ENCODE measurements around the gene PCNX1.

PCNX1 gene

DNA sequence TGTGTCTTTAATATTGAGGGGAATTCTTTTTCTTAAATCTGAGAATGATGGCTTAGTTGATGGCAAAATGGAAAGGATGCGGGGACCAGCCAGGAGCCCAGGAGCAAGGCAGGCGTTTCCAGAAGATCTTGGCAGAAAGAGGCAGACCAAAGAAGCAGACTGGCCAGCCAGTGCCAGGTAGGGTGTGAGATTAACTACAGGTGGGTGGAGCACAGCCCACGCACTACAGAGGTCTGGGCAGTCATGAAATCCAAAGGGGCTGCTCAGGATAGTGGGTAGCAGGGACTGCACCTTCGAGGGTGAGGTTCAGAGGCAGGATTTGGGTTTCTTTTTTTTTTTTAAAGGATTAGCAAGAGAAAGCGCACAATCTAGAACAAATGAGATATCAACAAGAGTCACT lies 17.7 kb upstream of the PCNX1 start:
- no peak for DNase-seq

DNA sequence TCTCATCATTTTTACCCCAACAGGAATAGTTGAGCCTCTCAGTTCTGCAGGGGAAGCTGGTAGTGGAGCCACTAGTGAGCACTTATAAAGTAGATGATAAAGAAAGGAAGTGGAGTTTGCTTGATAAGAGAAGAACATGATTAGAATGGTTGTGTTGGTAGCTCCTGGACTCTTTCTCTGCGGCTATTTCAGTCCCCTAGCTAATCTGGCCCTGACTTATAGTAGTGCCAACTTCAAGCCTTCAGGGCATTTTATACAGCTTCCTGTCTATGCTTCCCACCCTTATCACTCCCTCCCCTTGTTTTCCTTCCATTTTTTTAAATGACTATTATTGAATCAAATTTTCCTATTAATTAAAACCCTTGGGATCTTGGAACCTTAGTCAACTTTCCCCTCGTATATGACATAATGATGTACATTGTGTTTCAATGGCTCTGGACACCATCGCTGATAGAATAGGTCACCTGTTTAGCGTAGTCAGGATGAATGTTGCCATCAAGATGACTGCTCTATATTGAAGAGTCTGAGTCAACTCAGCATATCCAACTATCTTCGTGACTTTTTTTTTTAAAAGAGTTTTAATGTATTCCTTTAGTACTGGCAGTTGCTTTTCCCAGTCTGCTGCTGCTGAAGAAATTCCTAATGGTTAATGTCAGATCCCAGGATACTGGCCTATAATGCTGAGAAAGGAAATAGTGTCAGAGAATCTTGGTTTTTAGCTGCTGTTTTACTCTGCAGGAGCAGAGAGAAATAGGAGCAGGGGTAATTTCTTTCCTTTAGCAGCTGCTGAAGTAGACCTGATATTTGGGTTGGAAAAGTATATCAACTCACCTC lies 16.2 kb upstream of the PCNX1 start:
- no peak for DNase-seq

DNA sequence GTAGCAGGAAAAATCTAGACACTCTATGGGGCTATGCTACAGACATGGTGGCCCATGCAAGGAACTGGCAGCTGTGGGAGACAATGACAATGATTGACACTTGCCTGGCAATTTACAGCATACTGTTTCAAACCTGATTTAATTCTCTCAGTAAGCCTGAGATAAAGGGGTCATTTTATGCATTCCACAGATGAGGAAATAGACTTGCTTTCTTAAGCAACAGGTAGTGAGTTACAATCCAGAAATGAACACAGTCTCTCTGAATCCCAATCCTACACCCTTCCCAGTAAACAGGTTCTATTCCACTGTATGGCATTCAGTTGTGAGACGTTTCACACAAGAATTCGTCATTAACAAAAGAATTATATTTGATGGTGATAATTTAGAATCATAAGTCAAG lies 15.5 kb upstream of the PCNX1 start:
- no peak for DNase-seq

DNA sequence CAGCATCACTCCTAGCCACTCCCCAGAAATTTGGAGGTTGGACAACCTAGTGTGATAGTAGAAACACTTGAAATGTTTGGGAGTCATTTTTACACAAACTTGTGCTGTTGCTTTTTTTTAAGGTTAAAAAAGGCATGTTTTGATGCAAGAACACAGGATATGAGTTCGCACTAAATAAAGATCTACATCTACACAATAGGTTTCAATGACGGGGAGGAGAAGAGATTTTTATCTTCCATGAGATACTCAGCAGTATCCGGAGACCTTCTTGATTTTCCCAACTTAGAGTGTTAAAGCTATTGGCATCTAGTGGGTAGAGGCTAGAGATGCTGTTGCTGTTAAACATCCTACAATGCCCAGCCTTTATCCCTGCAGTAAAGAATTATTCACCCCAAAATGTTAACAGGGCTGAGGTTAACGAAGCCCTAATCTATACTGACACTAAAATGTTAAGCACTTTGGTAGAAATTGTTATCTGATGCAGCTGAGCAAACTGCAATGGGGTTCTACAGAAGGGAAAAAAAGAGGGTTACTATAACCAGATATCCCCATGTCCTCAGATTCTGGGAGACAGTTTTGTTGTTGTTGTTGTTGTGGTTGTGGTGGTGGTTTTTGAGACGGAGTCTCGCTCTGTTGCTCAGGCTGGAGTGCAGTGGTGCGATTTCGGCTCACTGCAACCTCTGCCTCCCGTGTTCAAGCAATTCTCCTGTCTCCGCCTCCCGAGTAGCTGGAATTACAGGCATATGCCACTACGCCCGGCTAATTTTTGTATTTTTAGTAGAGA lies 14.0 kb upstream of the PCNX1 start:
- no peak for DNase-seq

DNA sequence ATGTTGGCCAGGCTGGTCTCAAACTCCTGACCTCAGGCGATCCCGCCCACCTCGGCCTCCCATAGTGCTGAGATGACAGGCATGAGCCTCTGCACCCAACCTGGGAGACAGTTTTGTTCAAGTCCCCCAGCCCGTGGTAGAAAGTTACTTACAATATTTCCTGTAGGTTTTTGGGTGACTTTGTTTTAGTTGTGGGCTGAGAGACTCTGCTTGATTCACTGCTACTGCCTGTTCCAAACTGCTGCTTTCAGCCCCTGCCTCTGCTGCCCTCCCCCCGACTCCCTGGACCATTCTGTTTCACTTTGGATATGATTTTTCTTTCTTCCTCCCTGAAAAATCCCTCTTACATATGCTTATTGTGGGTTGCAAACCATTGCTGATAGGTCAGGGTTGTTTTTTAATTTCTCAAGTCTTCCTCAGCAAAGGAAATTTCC lies 13.4 kb upstream of the PCNX1 start:
- no peak for DNase-seq

DNA sequence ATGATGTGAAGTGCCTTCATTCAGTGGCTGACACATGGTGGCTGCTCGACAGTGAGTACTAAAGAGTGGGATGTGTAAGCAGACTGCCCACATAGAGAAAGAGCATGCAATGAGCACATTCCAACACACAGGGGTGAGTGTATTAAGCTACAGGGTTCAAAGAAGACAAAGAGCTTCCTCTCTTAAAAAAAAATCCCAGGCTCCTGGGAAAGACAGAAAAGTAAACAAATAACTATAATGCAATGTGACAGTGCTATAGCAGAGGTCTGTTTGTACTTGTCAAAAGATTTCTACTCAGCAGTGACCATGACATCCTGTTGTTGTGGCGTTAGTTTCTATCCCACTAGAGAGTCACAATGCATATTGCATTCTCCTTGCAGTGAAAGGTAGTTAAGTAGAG lies 12.4 kb upstream of the PCNX1 start:
- DNase-seq: no peak

DNA sequence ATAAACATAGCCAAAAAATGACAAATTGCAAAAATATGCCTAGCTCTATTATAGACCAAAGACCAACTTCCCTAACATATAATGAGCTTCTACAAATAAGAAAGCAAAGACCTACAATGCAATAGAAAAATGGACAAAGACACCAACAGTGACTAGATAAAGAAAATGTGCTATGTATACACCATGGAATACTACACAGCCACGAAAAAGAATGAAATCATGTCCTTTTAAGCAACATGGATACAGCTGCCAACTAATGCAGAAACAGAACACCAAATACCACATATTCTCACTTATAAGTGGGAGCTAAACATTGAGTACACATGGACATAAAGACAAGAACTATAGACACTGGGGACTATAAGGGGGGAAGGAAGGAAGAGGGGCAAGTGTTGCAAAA lies 10.9 kb upstream of the PCNX1 start:
- DNase-seq: no peak

DNA sequence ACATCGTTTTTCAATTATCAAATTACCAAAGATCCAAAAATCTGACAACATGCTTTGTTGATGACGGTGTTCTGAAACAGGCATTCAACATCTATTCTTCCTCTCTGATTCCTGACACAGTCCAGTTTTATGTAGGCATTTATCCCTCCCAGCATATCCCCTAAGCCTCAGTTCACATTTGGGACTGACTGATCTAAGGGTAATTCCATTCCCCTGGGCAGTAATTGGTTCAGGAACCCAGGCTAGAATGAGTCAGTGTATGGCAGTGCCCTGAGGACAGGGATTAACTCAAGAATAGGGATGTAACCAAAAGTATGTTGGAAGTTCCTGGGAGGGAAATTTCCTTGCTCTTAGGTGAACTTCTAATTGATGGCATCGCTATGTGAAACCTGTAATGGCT lies 10.3 kb upstream of the PCNX1 start:
- DNase-seq: no peak

DNA sequence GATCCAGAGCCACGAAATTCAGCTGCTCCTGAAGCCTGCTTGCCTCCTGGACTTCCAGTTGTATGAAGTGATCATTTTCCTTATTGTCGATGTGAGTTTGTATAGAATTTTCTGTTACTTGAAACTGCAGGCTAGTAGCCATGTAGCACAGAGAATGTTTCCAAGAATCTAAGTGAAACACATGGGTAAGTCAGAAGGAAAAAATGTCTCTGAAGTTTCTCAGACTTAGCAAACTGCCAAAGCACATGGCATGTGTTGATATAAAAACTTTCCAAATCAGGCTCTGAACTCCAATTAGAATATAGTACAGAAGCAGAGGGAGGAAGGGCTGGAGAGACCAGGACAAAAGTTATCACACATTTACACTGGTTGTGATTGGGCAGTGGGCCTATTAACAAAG lies 9.8 kb upstream of the PCNX1 start:
- no peak for DNase-seq

- DNase-seq: no peak
Measured at GRCh38 chr14:70898111-70898745, 9.0 kb upstream of the PCNX1 start.

GRCh38 chr14:70901269-70901668 lies 6.0 kb upstream of the PCNX1 start:
- no peak for DNase-seq

DNA sequence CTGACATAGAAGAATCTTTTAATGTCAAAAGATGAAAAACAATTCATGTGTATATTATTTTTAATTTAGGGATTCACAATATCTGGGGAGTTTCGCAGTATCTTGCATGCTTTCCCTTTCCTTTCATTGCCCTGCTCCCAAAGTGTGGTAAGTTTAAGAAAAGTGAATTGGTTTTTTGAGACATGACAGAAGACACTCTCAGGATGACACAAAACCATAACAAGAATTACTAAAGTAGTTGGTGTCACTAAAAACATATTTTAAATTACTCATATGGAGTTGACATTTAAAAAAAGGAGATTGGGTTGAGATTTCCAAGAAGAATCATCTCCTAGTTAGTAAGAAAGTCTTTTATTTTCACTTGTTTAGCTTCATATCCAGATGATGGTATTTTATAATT lies 5.1 kb upstream of the PCNX1 start:
- DNase-seq: no peak

DNA sequence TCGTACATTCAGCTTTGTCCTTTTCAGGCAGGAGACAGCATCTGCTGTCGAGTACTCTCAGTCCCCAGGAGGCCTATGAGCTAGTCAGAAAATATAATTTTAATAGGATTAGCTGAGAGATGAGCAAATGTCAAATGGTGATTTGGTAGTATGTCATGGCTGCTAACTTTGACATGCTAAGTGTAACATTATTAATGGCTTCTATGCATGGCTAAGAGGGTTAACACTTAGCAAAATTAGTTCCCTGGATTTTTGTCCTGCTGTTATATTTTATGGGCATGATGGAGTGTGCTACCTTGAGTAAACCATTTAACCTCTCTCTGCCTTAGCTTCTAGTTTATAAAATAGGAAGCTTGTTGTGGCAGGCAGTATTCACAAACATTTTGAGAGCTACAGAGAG lies 2.9 kb upstream of the PCNX1 start:
- DNase-seq: no peak

GRCh38 chr14:70905301-70905700 lies 2.0 kb upstream of the PCNX1 start:
- DNase-seq: no peak

DNA sequence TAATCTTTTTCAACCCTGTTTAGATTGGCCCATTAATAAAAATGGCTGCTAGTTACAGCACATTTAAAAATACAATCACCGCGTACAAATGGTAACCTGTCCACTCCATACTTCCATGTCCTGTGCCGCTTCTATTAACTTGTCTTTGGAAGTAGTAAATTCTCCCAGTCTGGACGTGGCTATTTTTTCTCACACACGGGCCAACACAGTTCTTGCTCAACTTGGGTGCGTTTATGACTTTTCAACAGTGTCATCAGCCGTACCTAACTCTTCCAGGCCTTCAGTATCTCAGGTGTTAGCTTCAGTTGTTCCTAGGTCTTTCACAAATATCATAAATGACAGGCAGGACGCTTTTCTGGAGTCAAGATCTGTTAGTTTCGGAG lies 475 bp upstream of the PCNX1 start:
- DNase-seq: no peak

DNA sequence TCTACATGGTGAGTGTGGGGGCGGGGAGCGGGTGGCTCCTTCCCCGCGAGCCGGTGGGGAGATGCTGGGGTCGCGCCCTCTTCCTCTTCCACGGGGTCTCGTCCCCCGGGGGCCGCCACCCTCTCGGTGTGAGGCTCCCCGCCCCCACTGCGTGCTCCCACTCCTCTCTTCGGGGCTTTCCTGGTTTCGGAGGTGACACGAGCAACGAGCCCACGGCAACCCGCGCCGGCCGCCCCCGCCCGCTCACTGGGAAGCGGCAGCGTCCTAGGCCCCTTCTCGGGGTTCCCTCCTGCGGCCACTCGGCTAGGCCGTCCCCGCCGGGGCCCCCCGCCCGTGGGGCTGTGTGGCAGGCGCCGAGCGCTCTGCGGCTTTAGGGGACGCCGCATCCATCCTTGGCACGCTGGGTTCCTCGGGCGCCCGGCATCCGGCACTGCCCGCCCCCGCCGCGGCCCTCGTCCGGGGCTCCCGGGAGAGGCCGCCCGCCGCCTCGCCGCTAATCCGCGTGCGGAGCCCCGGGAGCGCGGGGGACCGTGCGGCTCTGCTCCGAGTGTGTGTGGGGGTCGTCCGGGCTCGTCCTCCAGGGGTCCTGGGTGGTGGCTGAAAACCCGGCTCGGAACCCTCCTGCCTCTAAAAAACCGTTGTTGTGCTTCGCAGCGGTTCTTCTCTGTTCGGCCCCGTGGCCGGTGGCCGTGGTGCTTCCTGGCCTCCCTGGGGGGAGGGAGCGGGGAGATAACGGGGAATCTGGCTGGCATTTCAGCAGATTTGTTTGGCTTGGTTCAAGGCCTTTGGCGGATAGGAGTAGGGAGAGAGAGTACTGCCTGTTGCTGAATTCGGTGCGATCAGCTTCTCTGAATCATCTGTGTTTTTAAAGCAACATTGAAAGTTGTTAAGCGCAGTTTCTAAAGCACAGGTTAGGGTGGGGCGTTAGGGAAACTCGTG lies 1.0 kb downstream of the PCNX1 start:
- DNase-seq: peak; percentile 39

DNA sequence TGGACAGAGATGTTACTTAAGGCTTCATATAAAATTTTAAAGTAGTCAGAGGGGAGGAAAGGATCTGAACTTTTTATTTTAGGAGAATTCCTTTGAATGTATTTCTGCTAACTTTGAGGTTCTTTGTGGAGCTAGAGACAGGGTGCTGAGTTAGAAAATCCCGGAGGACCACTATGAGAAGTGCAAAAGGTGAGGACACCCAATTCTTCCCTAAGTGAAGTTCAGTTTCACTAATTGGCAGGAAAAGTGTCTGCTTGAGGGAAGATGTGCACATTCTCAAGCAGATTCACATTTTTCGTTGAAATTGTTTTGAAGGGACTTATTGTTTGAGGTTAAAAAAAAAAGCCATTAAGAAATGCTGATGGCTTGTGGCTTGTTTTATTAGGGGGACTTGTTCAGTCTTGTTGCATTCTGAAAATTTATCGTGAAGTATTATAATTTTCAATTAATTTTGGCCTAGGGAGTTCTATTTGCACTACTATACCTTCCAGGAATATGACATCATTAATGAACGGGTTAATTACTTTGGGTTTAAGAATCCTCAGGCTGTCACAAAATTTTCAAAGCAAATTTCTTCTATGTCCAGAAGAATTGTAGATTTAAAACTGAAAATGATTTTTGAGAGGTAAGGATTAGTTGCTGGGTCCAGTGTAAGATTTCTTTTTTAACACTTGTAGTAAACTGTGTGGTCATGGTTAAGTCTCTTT lies 1.8 kb downstream of the PCNX1 start:
- no peak for DNase-seq

DNA sequence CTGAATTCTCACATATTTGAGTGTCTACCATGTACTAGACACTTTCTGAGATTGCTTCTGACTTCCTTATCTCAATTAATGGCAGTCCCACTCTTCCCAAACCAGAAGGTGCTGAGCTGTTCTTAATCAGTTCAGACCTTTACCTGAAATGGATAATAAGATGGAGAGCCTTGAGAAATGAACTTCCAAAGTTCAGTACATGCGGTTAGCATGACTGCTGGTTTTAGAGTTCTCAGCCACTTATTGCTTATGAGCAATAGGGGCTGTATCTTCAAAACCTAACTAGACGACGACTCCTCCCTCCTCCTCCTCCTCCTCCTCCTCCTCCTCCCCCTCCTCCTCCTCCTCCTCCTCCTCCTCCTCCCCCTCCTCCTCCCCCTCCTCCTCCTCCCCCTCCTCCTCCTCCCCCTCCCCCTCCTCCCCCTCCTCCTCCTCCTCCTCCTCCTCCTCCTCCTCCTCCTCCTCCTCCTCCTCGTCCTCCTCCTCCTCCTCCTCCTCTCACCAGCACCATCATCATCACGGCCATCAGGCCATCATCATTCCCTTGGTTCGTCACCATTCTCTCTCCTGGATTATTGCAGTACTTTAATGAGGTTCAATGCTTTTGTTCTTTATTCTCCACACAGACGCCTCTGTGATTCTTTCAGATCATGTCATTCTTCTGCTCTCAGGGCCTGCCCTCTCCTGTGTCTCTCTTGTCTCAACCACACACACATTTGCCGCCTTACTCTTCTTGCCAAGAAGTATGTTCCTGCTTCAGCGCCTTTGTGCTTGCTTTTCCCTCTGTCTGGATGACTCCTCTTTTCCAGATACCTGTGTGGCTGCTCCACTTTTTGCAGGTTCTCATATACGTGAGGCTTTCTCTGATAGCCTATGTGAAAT lies 2.7 kb downstream of the PCNX1 start:
- DNase-seq: no peak

DNA sequence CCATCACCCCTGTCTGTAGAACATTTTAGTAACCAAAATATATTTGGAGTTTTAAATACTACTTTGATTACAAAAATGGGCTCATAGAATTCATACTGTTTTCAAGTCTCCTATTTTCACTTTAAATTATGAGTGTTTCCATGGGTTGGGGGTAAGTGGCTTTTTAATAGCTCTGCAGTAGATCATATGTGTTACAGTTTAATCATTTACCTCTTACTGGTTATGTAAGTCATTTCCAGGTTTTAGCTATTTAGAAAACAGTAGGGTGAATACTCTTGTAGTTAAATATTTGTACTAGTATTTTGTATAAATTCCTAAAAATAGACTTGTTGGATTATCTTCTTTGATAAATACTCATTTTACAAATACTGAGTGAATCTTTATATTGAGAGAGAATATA lies 8.2 kb downstream of the PCNX1 start:
- DNase-seq: no peak

DNA sequence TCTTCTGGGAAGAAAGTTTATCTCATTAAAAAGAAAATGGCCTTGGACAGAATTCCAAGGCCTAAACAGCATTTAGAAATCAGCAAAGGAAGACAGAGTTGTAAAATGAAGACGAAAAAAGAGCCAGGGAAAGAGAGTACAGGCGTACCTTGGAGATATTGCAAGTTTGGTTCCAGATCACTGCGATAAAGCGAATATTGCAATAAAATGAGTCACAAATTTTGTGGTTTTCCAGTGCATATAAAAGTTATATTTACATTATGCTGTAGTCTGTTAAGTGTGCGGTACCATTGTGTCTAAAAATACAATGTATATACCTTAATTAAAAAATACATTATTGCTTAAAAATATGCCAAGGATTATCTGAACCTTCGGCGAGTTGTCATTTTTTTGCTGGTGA lies 9.0 kb downstream of the PCNX1 start:
- DNase-seq: no peak

DNA sequence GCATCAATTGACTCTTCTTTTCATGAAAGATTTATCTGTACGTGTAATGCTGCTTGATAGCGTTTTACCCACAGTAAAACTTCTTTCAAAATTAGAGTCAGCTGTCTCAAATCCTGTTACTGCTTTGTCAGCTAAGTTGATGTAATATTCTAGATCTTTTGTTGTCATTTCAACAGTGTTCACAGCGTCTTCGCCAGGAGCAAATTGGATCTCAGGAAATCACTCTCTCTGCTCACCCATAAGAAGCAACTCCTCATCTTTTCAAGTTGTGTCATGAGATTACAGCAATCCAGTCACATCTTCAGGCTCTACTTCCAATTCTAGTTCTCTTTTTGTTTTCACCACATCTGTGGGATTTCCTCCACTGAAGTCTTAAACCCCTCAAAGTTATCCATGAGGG lies 9.5 kb downstream of the PCNX1 start:
- DNase-seq: no peak

Measured in NCI-H345 (cell line).